Heart right ventricle (tissue), 16 donors: ENCODE data around the gene PREPL. TPM values are rescaled to one million over a fixed set of nuclear protein-coding genes. Genes with fewer than 3 reads are reported as not detected.

ENCODE experiments used
- ATAC-seq, 8 donors: fragments of 200-7000 bp; cut with Tn5 transposase; one replicate each; pipeline ENCODE4 v1.9.1; 2020; ENCODE audit warnings: mild to moderate bottlenecking in 8 of 8, moderate library complexity in 8 of 8, moderate number of reproducible peaks in 1 of 8
- DNase-seq, 2 donors: peaks; one replicate each; pipeline ENCODE4 v3.0.0-alpha.2; 2020
- H3K27ac ChIP-seq, 10 donors: fragments of 200-600 bp; sonication (generic) in 2 of 10; one replicate each; pipeline versions ENCODE4 v1.5.0 to v1.8.0; 2020 to 2022; ENCODE audit warnings: mild to moderate bottlenecking in 3 of 10
- H3K27me3 ChIP-seq, 7 donors: fragments of 200-600 bp; one replicate each; pipeline ENCODE4 v1.8.0; 2021 to 2022; ENCODE audit warnings: mild to moderate bottlenecking in 2 of 7
- H3K36me3 ChIP-seq, 9 donors: fragments of 200-600 bp; sonication (generic) in 1 of 9; one replicate each; pipeline versions ENCODE4 v1.5.0 to v1.8.0; 2020 to 2022; ENCODE audit warnings: mild to moderate bottlenecking in 2 of 9
- H3K4me1 ChIP-seq, 9 donors: fragments of 200-600 bp; sonication (generic) in 1 of 9; one replicate each; pipeline versions ENCODE4 v1.5.0 to v1.8.0; 2020 to 2022; ENCODE audit warnings: mild to moderate bottlenecking in 4 of 9
- H3K4me3 ChIP-seq, 10 donors: fragments of 200-600 bp; sonication (generic) in 2 of 10; one replicate each; pipeline versions ENCODE4 v1.5.0 to v1.8.0; 2020 to 2022; ENCODE audit warnings: mild to moderate bottlenecking in 7 of 10, moderate library complexity in 2 of 10
- H3K9me3 ChIP-seq, 11 donors: fragments of 200-600 bp in 10 of 11; sonication (generic) in 2 of 11; one replicate each; pipeline versions ENCODE4 v1.5.0 to v1.8.0; 2013 to 2022; ENCODE audit warnings: mild to moderate bottlenecking in 2 of 11, control low read depth in 1 of 11, moderate library complexity in 1 of 11
- CTCF ChIP-seq, 9 donors: fragments of 200-600 bp; sonication (generic) in 2 of 9; IDR thresholded peaks; one replicate each; pipeline versions ENCODE4 v1.5.0 to v1.8.0; 2021 to 2022; ENCODE audit warnings: antibody characterized with exemption in 9 of 9, mild to moderate bottlenecking in 5 of 9, moderate library complexity in 1 of 9
- WGBS, 2 donors: extraction: QIAGEN DNeasy Blood & Tissue Kit; methylation state at CpG; one replicate each; pipeline ENCODE4 v1.1.7; 2013; ENCODE audit warnings: inconsistent platforms in 1 of 2; 5-methylcytosine and 5-hydroxymethylcytosine counted together
- intact Hi-C, 10 donors: fragments of 100-400 bp; cut with DNase I; formaldehyde crosslinking; loops; one replicate each; pipeline versions ENCODE4 v1.11.1 to v1.14.2; 2022
- polyA plus RNA-seq, 2 donors: library from polyadenylated mRNA; stranded (reverse); fragments of 200-250 nt; gene quantifications; one replicate each; pipeline ENCODE4 v1.2.3, GENCODE V29; 2013
- total RNA-seq, 10 donors: library from RNA; stranded (reverse); fragmentation: NEBNext Ultra II Directional in 3 of 10; extraction: Animal tissue kit (Norgen Biotek cat#: 25700) in 3 of 10; gene quantifications; one replicate each; pipeline versions ENCODE4 v1.2.1 to v1.2.4, GENCODE V29; 2021 to 2023
- donor health status: Arrhythmogenic right ventricular cardiomyopathy.
- donor health status: ischemic (EF 13 %, LVEDD 7.1; RV severe dilation, severe dysfunction).
- donor health status: healthy with polysubstance abuse.
- donor health status: DM: no; HTN: yes; CAD: no.
- donor health status: DM: no; HTN: no; CAD: no.
- donor health status: ischemic (EF 25% LVEDD 6.9; RV normal size, moderate dysfunction).
- donor health status: ischemic (EF 25% LVEDD 5.7; RV mildly dilated, moderate dysfunction).
- donor health status: healthy.
- donor health status: DM: yes; HTN: yes; CAD: no.
- donor health status: Ischemic cardiomyopathy.
- donor health status: ischemic (EF 35%, LVEDD 5.7; RV mildly dilated, moderate dysfunction).
- donor health status: nonischemic (EF 11% LVEDD 7.7; RV severe dilation, severe dysfunction).
- donor health status: DM: yes; HTN: yes; CAD: no.
- donor health status: PGD.
- donor health status: ischemic (EF 29% LVEDD 5.4; RV normal size, mild dysfunction).
- donor health status: nonischemic (EF 23%, LVEDD 6.1; RV moderate dilation, normal function).

The PREPL gene
- total and polyA plus RNA-seq, 12 donors: 8.5 to 132 (median 90.9) TPM

- intact Hi-C loops: no loop called here
- TF ChIP-seq CTCF (IDR thresholded peaks at IDR 0.05): no peak
- no peak for ATAC-seq
- H3K27me3 ChIP-seq: no peaks in the 10 kb centered on the region
- no peaks in the 10 kb centered on the region for H3K9me3 ChIP-seq
- peaks cover 0 to 5% (median 0%) of the 10 kb centered on the region in 9 donors for H3K4me1 ChIP-seq
- H3K27ac ChIP-seq: no peak overlapping the region
- DNase-seq: no peak
- no peak overlapping the region for H3K4me3 ChIP-seq
- 57 to 70% methylated on average over 1 of the region's 1 CpG for WGBS, 2 donors
- H3K36me3 ChIP-seq: no peaks in the 10 kb centered on the region
Observed at GRCh38 chr2:44277541-44277940, 83.8 kb downstream of the PREPL start.

- TF ChIP-seq CTCF (IDR thresholded peaks at IDR 0.05): no peak
Observed at GRCh38 chr2:44275927-44276303, 85.4 kb downstream of the PREPL start.

GRCh38 chr2:44273596-44273995 is 87.7 kb downstream of the PREPL start:
- Histone ChIP-seq H3K9me3 (no peaks in the 10 kb centered on the region), H3K27ac (no peak overlapping the region), H3K4me3 (no peak overlapping the region), H3K36me3 (no peaks in the 10 kb centered on the region), H3K27me3 (no peaks in the 10 kb centered on the region), H3K4me1 (peaks cover 0 to 8% (median 0%) of the 10 kb centered on the region in 9 donors)
- no peak for ATAC-seq
- no peak for DNase-seq
- WGBS, 2 donors: 67 to 72% methylated on average over 2 of the region's 2 CpGs
- no peak for TF ChIP-seq CTCF (IDR thresholded peaks at IDR 0.05)
- intact Hi-C loops: no loop called here

More at GRCh38 chr2:44275927-44276303, 85.4 kb downstream of the PREPL start:
- Histone ChIP-seq H3K36me3 (no peaks in the 10 kb centered on the region), H3K27ac (no peak overlapping the region), H3K4me3 (no peak overlapping the region), H3K4me1 (peaks cover 0 to 5% (median 0%) of the 10 kb centered on the region in 9 donors), H3K27me3 (no peaks in the 10 kb centered on the region), H3K9me3 (no peaks in the 10 kb centered on the region)
- intact Hi-C loops: no loop called here
- 79 to 84% methylated on average over 2 of the region's 2 CpGs for WGBS, 2 donors
- DNase-seq (no peak), ATAC-seq (no peak)

GRCh38 chr2:44273076-44273475 is 88.2 kb downstream of the PREPL start:
- ATAC-seq (no peak), DNase-seq (no peak)
- Histone ChIP-seq H3K27me3 (no peaks in the 10 kb centered on the region), H3K27ac (no peak overlapping the region), H3K36me3 (no peaks in the 10 kb centered on the region), H3K4me1 (peaks cover 0 to 13% (median 3%) of the 10 kb centered on the region in 9 donors), H3K9me3 (no peaks in the 10 kb centered on the region), H3K4me3 (no peak overlapping the region)
- 76 to 78% methylated on average over 3 of the region's 3 CpGs for WGBS, 2 donors
- no peak for TF ChIP-seq CTCF (IDR thresholded peaks at IDR 0.05)
- intact Hi-C loops: no loop called here
